ENCODE measurements around the gene DES.

DNA sequence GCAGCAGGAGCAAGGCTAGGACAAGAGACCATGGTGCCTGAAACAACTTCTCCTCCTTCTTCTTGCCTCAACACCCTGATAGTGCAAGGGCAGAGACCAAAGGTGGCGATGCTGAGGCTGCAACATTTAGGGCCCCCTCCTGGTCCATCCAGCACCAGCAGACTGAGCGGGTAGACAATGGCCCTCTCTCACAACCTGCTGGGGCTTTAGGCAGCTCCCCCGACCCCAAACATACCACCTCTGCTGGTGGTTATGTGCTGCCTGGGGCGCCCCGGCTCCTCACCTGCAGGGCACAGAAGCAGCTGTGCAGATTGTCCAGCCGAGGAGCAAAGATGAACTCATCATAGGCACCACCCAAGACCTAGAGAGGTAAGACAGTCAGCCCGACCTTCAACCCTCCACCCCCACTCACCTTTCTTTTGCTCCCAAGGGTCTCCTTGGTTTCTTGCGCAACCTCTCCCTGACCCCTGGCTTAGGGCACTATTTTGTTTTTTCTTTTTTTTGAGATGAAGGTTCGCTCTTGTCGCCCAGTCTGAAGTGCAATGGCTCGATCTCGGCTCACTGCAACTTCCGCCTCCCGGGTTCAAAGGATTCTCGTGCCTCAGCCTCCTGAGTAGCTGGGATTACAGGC lies 34.0 kb upstream of the DES start:
- TF ChIP-seq, protein P1, sequence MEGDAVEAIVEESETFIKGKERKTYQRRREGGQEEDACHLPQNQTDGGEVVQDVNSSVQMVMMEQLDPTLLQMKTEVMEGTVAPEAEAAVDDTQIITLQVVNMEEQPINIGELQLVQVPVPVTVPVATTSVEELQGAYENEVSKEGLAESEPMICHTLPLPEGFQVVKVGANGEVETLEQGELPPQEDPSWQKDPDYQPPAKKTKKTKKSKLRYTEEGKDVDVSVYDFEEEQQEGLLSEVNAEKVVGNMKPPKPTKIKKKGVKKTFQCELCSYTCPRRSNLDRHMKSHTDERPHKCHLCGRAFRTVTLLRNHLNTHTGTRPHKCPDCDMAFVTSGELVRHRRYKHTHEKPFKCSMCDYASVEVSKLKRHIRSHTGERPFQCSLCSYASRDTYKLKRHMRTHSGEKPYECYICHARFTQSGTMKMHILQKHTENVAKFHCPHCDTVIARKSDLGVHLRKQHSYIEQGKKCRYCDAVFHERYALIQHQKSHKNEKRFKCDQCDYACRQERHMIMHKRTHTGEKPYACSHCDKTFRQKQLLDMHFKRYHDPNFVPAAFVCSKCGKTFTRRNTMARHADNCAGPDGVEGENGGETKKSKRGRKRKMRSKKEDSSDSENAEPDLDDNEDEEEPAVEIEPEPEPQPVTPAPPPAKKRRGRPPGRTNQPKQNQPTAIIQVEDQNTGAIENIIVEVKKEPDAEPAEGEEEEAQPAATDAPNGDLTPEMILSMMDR (IDR thresholded peaks at IDR 0.05), result no peak
- TF ChIP-seq EZH2 (IDR thresholded peaks at IDR 0.05), result no peak
- TF ChIP-seq EZH2phosphoT487 (IDR thresholded peaks at IDR 0.05), result no peak
